SK-N-SH treated with all-trans-retinoic acid at 6 μM for 48 hours (cell line): ENCODE measurements around the gene DLL4.

Experiments used
- ARNTL ChIP-seq: fragments of 450-650 bp; formaldehyde crosslinking; IDR thresholded peaks from 2 replicates; pipeline ENCODE4 v1.5.0; 2020; ENCODE audit warnings: low read depth, mild to moderate bottlenecking, moderate library complexity, borderline replicate concordance
- GLIS3 ChIP-seq: fragments of 250-450 bp; sonication (Bioruptor Pico); IDR thresholded peaks from 2 replicates; pipeline ENCODE4 v1.5.0; 2020; ENCODE audit warnings: mild to moderate bottlenecking, moderate library complexity
- ZFP3 ChIP-seq: fragments of 250-450 bp; sonication (Bioruptor Pico); IDR thresholded peaks from 2 replicates; pipeline ENCODE4 v1.5.0; 2020; ENCODE audit warnings: mild to moderate bottlenecking, moderate library complexity

GRCh38 chr15:40941068-40941527 is 12.0 kb downstream of the DLL4 start:
- TF ChIP-seq GLIS3 (no peak), ARNTL (CRISPR knock-in tag) (no peak), ZFP3 (no peak)
